Activated naive CD8-positive, alpha-beta T cell treated with anti-CD3 and anti-CD28 coated beads, Interleukin-2, amount 50 U/mL, for 16 hours (primary cell): Measurements from ENCODE around the gene GRM2.

Experiments
- DNase-seq: peaks from one replicate; pipeline ENCODE4 v3.0.0-alpha.2; 2020; ENCODE audit warnings: low read depth, low spot score

GRM2 gene

GRCh38 chr3:51706788-51707731, at the start of gene GRM2:
TSS of gene GRM2 (plus strand) at chr3:51707068. CDS start at chr3:51708984, 1,916 bp downstream.
- DNase-seq = no peak

DNA sequence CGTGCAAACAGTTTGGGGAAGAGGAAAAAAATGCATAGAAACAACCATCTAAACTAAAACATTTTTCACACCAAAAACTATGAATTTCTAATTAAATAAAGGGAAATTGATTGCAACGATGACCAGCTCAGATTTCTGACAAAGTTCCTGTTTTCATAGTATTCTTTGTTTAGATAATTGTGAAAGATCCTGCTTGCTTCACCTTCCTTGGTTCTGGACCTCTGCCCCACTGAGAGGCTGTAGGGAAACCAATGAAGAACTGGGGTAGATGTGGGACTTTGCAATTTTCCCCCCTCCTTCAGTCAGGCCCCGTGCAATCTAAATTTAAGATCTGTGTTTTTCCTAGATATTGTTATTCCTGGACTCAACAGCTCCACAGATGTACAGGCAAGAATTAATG, 49.6 kb upstream of the GRM2 start:
- no peak for DNase-seq

DNA sequence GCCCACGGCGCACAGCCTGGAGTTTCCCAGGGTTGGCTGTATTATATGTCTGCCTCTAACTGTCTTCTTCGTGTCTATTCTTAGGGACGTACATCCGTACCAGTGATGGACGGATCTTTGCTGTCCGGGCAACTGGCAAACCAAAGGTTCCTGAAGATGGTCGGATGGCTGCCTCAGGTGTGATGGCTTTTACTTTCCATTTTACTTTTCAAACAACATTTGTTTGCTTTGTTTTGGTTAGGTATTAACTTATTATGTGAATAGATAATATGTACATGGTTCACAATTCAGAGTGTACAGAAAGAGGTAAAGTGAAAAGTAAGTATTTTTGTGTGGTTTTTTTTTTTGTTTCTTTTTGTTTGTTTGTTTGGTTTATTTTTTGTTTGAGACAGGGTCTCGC, 46.9 kb upstream of the GRM2 start:
- DNase-seq = no peak

DNA sequence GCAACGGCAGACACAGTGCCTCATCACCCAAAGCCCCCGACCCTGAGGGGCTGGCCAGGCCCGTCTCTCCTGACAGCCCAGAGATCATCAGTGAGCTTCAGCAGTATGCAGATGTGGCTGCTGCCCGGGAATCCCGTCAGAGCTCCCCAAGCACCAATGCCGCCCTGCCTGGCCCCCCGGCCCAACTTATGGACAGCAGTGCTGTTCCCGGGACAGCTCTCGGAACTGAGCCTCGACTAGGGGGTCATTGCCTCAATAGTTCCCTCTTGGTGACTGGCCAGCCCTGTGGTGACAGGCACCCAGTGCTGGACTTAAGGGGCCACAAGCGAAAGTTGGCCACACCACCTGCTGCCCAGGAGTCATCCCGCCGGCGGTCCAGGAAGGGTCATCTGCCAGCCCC, 44.4 kb upstream of the GRM2 start:
- DNase-seq = no peak

DNA sequence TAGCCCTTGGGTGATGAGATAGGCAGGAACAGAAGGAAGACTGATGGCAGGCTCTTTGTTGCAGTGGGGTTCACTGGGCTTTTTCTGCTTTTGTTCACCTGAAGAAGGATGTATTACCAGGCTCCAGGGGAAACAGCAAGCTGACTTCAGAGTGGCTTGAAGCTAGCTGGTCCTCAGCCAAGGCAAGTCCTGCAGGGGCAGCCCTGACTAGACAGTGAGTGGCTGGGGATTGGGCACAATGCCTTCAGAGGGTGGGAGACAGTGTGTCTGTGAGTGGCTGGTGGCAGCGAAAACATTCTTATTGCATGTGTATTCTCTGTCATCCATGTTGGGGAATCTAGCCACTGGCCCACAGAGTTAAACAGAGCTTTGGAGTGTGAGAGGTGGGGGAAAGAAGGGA, 38.1 kb upstream of the GRM2 start:
- DNase-seq = no peak

DNA sequence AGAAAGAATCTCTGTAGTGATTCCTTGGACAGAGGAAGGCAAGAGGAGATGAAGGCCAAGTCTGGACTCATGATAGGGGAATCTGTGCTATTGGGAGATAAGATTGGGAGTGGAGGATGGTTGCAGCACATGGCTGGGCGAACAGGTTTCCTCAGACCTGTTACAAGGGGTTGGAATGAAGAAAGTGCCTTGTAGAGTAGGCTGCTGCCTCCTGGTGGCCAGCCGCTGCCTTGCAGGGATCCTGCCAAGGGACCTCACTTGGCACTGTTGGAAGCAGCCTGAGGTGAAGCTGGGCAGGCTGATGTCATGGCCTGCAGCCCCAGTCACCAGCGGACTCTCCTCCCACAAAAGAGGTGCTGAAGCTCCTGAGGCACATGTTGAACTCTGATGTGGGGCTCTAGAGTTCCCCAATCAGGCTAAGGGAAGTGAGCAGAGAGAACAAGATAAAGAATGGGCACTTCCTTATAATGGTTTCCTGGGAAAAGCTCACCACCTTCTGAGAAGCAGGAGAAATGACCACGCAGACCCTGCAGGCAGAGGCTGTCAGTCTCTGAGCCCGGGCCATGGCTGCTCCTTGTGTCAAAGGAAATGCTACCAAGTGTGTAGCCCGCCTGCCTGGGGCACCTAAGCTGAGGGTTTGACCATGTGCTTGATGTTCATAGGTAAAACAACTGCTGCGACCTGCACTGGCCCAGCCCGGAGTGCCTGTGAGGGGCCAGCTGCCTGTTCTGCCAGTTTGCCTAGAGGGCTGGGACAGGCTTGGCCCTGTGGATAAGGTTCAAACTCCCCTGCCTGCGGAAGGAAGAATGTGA, 37.4 kb upstream of the GRM2 start:
- no peak for DNase-seq

DNA sequence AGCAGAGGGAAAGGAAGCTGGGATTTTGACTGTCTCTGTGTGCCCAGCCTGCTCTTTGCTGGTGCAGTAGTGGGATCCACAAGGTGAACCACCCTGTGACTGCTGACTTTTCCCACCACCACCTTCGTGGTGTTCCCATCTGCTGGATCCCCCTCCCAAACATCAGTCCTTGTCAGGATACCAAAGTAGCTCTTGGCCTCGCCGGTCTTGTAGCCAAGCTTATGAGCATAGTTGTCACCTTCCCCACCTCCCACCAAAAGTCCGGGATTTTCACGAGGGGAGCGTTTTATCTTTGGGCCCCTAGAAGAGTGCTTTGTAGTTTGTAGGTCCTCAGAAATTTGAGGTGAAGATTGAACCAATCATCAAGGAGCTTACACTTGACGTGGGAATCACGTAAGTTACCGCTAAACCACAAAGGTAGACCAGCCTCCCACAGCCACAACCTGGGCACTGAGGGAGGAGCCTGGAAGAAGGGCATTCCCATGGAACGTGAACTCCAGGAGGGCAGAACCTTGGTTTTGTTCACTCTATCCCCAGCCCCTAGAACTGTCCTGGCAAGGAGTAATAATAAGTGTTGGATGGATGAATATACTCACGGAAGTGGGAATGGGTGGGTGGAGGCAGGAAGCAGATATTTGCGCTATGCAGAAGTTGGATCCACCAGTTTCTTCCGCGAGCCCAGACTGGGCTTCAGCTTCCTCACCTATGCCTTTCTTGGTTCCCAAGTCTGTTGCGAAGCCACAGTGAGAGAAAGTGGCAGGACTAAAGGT, 36.6 kb upstream of the GRM2 start:
- DNase-seq = no peak

GRCh38 chr3:51670823-51671733, 35.8 kb upstream of the GRM2 start, which contains the start of gene TEX264:
TSS of gene TEX264 (plus strand) at chr3:51671252. CDS start at chr3:51674305, 3,053 bp downstream.
- peak; percentile 75 for DNase-seq

DNA sequence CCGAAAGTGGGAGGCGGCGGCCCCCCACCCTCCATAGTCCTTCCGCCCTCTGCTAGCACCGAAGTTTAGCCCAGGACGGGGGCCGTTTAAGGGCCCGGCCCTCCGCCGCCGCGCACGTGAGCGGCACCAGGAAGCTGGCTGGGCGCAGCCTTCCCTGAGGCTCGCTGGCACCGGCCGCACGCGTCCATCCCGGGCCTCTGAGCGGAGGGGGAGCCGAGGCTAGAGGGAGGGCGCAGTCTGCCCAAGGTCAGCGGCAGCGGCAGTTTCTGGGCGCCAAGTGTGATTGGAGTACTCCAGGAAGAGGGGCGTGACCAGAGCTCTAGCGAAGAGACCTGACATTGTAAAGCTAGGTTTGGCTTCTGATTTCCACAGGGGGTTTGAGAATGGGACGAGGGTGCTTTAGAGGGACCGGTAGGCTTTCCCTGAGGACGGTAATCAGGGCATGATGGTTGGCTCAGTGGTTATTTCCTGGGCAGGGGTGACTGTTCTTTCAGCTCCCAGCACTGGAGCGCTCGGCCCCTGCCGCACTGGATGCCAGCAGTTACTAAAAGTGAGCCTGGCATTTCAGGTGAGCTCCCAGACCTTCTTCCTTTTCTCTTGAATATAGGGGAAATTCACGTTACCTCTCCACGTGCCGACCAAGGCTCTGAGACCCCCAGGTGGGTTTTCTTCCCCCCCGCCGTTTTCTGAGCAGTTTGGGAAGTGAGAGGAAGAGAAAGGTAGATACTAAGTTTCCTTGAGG, 35.0 kb upstream of the GRM2 start:
- DNase-seq = no peak

- DNase-seq = no peak
Measured at GRCh38 chr3:51673181-51673801, 33.6 kb upstream of the GRM2 start.

GRCh38 chr3:51673802-51674654, 32.8 kb upstream of the GRM2 start:
- DNase-seq = no peak

DNA sequence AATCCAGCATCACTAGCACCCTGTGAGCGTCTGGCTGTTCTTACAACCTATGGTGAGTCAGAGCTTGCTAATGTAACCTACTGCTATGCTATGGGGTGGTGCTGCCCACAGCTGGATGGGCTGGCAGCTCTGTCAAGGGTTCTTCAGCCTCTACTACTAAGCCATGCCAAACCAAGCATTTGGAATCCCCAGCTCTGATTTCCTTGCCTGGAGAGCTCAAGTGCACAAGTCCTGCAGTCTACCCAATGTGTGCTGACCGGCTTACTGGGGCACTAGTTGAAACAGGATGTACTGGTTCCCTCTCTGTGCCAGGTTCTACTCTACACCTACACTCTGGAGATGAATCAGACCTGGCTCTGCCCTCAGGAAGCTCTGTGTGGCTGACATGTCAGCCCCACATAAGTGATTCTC, 31.7 kb upstream of the GRM2 start:
- DNase-seq = no peak

DNA sequence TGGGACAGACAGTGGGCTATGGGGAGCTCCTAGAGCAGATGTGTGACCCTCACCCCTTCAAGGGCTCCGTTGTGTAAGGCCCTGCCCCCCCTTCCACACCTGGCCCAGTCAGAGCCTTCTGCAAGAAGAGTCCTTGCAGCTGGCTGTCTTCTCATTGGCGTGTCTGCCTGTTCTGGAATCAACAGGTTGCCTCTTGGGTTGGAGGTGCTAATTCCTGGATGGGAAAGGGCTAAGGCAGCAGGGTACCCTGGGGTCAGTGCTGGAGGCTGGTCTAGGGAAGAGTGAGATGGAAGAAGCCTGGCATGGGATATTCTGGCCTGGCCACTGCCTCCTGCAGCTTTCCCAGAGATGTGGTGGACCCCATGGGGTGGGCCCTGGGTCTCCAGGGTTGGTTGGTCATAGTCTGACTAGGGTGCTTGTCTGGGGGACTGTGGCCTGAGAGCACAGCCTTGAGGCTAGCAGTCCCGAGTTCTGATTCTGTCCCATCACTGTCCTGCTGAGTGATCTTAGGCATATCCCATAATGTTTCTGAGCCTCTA, 30.7 kb upstream of the GRM2 start:
- DNase-seq = no peak

- no peak for DNase-seq
Measured at GRCh38 chr3:51677358-51677757, 29.5 kb upstream of the GRM2 start.

DNA sequence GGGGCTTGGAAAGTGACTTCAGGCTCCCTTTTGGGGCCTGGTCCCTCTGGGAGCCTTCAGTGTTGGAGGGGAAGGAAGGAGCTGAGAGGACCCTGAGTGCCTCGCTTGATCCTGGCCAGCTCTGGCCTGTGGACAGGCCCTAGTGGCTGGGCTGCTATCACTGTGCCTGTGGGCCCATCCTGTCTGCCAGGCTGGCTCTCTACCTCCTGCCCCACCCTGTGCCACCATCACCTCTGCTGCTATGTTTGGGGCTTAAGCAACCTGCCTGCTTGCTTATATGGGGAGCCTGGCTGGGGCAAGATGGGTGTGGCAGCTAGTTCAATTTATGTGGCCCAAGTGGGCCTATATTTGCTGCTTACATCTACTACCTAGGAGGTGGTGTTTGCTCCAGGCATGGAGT, 28.7 kb upstream of the GRM2 start:
- no peak for DNase-seq

- DNase-seq = no peak
Measured at GRCh38 chr3:51678641-51679040, 28.2 kb upstream of the GRM2 start.

- DNase-seq = no peak
Measured at GRCh38 chr3:51679318-51679717, 27.6 kb upstream of the GRM2 start.

- no peak for DNase-seq
Measured at GRCh38 chr3:51679777-51680176, 27.1 kb upstream of the GRM2 start.
